Activated naive CD4-positive, alpha-beta T cell treated with anti-CD3 and anti-CD28 coated beads, Interleukin-2, amount 50 U/mL, for 72 hours (primary cell): ENCODE results near the gene BCR. TPM values are rescaled to one million over a fixed set of nuclear protein-coding genes. Genes with fewer than 3 reads are reported as not detected.
A peak's percentile ranks its signal among the peaks of the same experiment; 100 is the strongest.
"Not testable (repeated sequence)": the region's sequence is repeated elsewhere in the genome, so short reads cannot be mapped to it uniquely, and the experiment has no call there.

Source experiments
- ATAC-seq, 2 donors: fragments of 150-1000 bp; cut with Tn5 transposase; 2 replicates each; pipeline ENCODE4 v1.10.0; 2021; ENCODE audit warnings: mild to moderate bottlenecking in 2 of 2, moderate library complexity in 2 of 2
- DNase-seq, 2 donors: peaks; one replicate each; pipeline ENCODE4 v3.0.0; 2021 to 2022; ENCODE audit warnings: low spot score in 2 of 2
- H3K27ac Mint-ChIP-seq, 2 donors: one replicate each; pipeline ENCODE4 v1.8.0; 2022; ENCODE audit warnings: mild to moderate bottlenecking in 2 of 2, mixed read lengths in 2 of 2
- H3K36me3 Mint-ChIP-seq, 2 donors: one replicate each; pipeline ENCODE4 v1.8.0; 2022; ENCODE audit warnings: mixed read lengths in 2 of 2
- H3K9me3 Mint-ChIP-seq, 2 donors: one replicate each; pipeline ENCODE4 v1.8.0; 2022; ENCODE audit warnings: mixed read lengths in 2 of 2
- total RNA-seq, 2 donors: library from RNA; stranded (reverse); gene quantifications; one replicate each; pipeline ENCODE4 v1.2.3, GENCODE V29; 2022

BCR gene
- 10 to 100 TPM; 44.9 to 63.7 TPM for total RNA-seq

- H3K9me3 Mint-ChIP-seq, result no peaks in the 10 kb centered on the region
- H3K36me3 Mint-ChIP-seq, result peaks cover 26 to 33% of the 10 kb centered on the region in 2 donors
- H3K27ac Mint-ChIP-seq, result peak within 1 kb of the TSS; percentile 89 to 91
- peak; percentile 60 to 61 for DNase-seq
- peak; percentile 21 to 67 for ATAC-seq
Measured at GRCh38 chr22:23180301-23180892, at the start of gene BCR. TSS of gene BCR (plus strand) at chr22:23180509. CDS start at chr22:23180961, 452 bp downstream.

- ATAC-seq (no peak), DNase-seq (no peak)
- no peaks in the 10 kb centered on the region for H3K9me3 Mint-ChIP-seq
- no peaks in the 10 kb centered on the region for H3K36me3 Mint-ChIP-seq
- H3K27ac Mint-ChIP-seq, result no peak overlapping the region
Measured at GRCh38 chr22:23130697-23131096, 49.6 kb upstream of the BCR start.

GRCh38 chr22:23131931-23132330 lies 48.4 kb upstream of the BCR start:
- ATAC-seq, result no peak
- Mint-ChIP-seq H3K9me3 (no peaks in the 10 kb centered on the region), H3K27ac (no peak overlapping the region), H3K36me3 (no peaks in the 10 kb centered on the region)
- DNase-seq, result no peak

GRCh38 chr22:23132376-23133091 lies 47.8 kb upstream of the BCR start:
- ATAC-seq, result no peak
- Mint-ChIP-seq H3K36me3 (no peaks in the 10 kb centered on the region), H3K27ac (peak overlapping the region in 1 of 2 donors; percentile 55), H3K9me3 (no peaks in the 10 kb centered on the region)
- DNase-seq, result no peak

GRCh38 chr22:23133922-23134321 lies 46.4 kb upstream of the BCR start:
- ATAC-seq (no peak), DNase-seq (no peak)
- no peaks in the 10 kb centered on the region for H3K9me3 Mint-ChIP-seq
- H3K27ac Mint-ChIP-seq, result no peak overlapping the region
- H3K36me3 Mint-ChIP-seq, result no peaks in the 10 kb centered on the region

- H3K36me3 Mint-ChIP-seq, DNase-seq, H3K9me3 Mint-ChIP-seq, ATAC-seq: not testable (repeated sequence)
- H3K27ac Mint-ChIP-seq, result peak overlapping the region; percentile 44 to 84
Measured at GRCh38 chr22:23136991-23137390, 43.3 kb upstream of the BCR start.

- H3K9me3 Mint-ChIP-seq, result no peaks in the 10 kb centered on the region
Measured at GRCh38 chr22:23137468-23137867, 42.8 kb upstream of the BCR start.

GRCh38 chr22:23137905-23138561 lies 42.3 kb upstream of the BCR start:
- Mint-ChIP-seq H3K36me3 (no peaks in the 10 kb centered on the region), H3K27ac (peak overlapping the region; percentile 84 to 93), H3K9me3 (no peaks in the 10 kb centered on the region)
- DNase-seq (peak in 1 of 2 donors; percentile 27), ATAC-seq (peak in 1 of 2 donors; percentile 27)

More at GRCh38 chr22:23137468-23137867, 42.8 kb upstream of the BCR start:
- Mint-ChIP-seq H3K27ac (peak overlapping the region; percentile 84 to 93), H3K36me3 (no peaks in the 10 kb centered on the region)
- DNase-seq (no peak), ATAC-seq (no peak)

- Mint-ChIP-seq H3K36me3 (no peaks in the 10 kb centered on the region), H3K27ac (peak overlapping the region; percentile 84 to 93), H3K9me3 (no peaks in the 10 kb centered on the region)
- ATAC-seq (no peak), DNase-seq (no peak)
Measured at GRCh38 chr22:23138584-23139435, 41.5 kb upstream of the BCR start.

GRCh38 chr22:23140385-23140784 lies 39.9 kb upstream of the BCR start:
- Mint-ChIP-seq H3K27ac (peak overlapping the region; percentile 93), H3K9me3 (no peaks in the 10 kb centered on the region), H3K36me3 (no peaks in the 10 kb centered on the region)
- DNase-seq (no peak), ATAC-seq (no peak)

GRCh38 chr22:23142546-23143105 lies 37.7 kb upstream of the BCR start:
- ATAC-seq (no peak), DNase-seq (no peak)
- H3K36me3 Mint-ChIP-seq, result no peaks in the 10 kb centered on the region
- no peaks in the 10 kb centered on the region for H3K9me3 Mint-ChIP-seq
- H3K27ac Mint-ChIP-seq, result peak overlapping the region; percentile 87 to 93

GRCh38 chr22:23143119-23143518 lies 37.2 kb upstream of the BCR start:
- Mint-ChIP-seq H3K27ac (peak overlapping the region in 1 of 2 donors; percentile 93), H3K36me3 (no peaks in the 10 kb centered on the region), H3K9me3 (no peaks in the 10 kb centered on the region)
- DNase-seq (no peak), ATAC-seq (no peak)

GRCh38 chr22:23144432-23144831 lies 35.9 kb upstream of the BCR start:
- no peaks in the 10 kb centered on the region for H3K36me3 Mint-ChIP-seq
- H3K27ac Mint-ChIP-seq, result no peak overlapping the region

GRCh38 chr22:23144932-23145877 lies 35.1 kb upstream of the BCR start, which contains the start of gene RAB36:
TSS of gene RAB36 (plus strand) at chr22:23145477. CDS start at chr22:23146617, 1,140 bp downstream.
- Mint-ChIP-seq H3K27ac (no peak within 1 kb of the TSS), H3K36me3 (no peaks in the 10 kb centered on the region), H3K9me3 (no peaks in the 10 kb centered on the region)
- DNase-seq (peak; percentile 78 to 79), ATAC-seq (peak; percentile 25 to 56)

More at GRCh38 chr22:23144432-23144831, 35.9 kb upstream of the BCR start:
- DNase-seq (no peak), ATAC-seq (no peak)
- H3K9me3 Mint-ChIP-seq, result no peaks in the 10 kb centered on the region

GRCh38 chr22:23145878-23146470 lies 34.3 kb upstream of the BCR start:
- no peaks in the 10 kb centered on the region for H3K9me3 Mint-ChIP-seq
- ATAC-seq (no peak), DNase-seq (no peak)
- no peaks in the 10 kb centered on the region for H3K36me3 Mint-ChIP-seq
- H3K27ac Mint-ChIP-seq, result no peak overlapping the region
